Measurements from ENCODE around the gene EIF3L. TPM values are rescaled to one million over a fixed set of nuclear protein-coding genes. Genes with fewer than 3 reads are reported as not detected.

The EIF3L gene
- total RNA-seq, 1 donor from 2014 or later: 725 TPM

- Mint-ChIP-seq H3K36me3 (ENCODE audit: low read depth) (peaks cover 3% of the 10 kb centered on the region), H3K27me3 (ENCODE audit: low read depth) (no peaks in the 10 kb centered on the region), H3K27ac (ENCODE audit: unreplicated experiment) (no peak overlapping the region), H3K4me1 (no peaks in the 10 kb centered on the region), H3K4me3 (no peak overlapping the region), H3K9me3 (no peaks in the 10 kb centered on the region)
- no peak for TF ChIP-seq CTCF (conservative IDR thresholded peaks at IDR 0.05)
- DNase-seq (ENCODE audit: low read depth, low spot score): no peak
These were observed 76.5 kb downstream of the EIF3L start for GRCh38 chr22:37925767-37926166.

GRCh38 chr22:37926358-37926757, 77.1 kb downstream of the EIF3L start:
- no peak for DNase-seq (ENCODE audit: low read depth, low spot score)
- Mint-ChIP-seq H3K4me1 (no peaks in the 10 kb centered on the region), H3K27me3 (ENCODE audit: low read depth) (no peaks in the 10 kb centered on the region), H3K36me3 (ENCODE audit: low read depth) (peaks cover 3% of the 10 kb centered on the region), H3K4me3 (no peak overlapping the region), H3K27ac (ENCODE audit: unreplicated experiment) (no peak overlapping the region), H3K9me3 (no peaks in the 10 kb centered on the region)
- no peak for TF ChIP-seq CTCF (conservative IDR thresholded peaks at IDR 0.05)

GRCh38 chr22:37926771-37927636, 77.8 kb downstream of the EIF3L start:
- peaks cover 3% of the 10 kb centered on the region for H3K36me3 Mint-ChIP-seq (ENCODE audit: low read depth)
- no peaks in the 10 kb centered on the region for H3K4me1 Mint-ChIP-seq
- no peak for DNase-seq (ENCODE audit: low read depth, low spot score)
- H3K27me3 Mint-ChIP-seq (ENCODE audit: low read depth): no peaks in the 10 kb centered on the region
- no peak overlapping the region for H3K4me3 Mint-ChIP-seq
- no peak overlapping the region for H3K27ac Mint-ChIP-seq (ENCODE audit: unreplicated experiment)
- no peak for TF ChIP-seq CTCF (conservative IDR thresholded peaks at IDR 0.05)
- H3K9me3 Mint-ChIP-seq: no peaks in the 10 kb centered on the region

GRCh38 chr22:37927637-37927936, 78.4 kb downstream of the EIF3L start:
- Mint-ChIP-seq H3K9me3 (no peaks in the 10 kb centered on the region), H3K36me3 (ENCODE audit: low read depth) (peaks cover 3% of the 10 kb centered on the region), H3K4me3 (no peak overlapping the region), H3K27ac (ENCODE audit: unreplicated experiment) (no peak overlapping the region), H3K4me1 (no peaks in the 10 kb centered on the region), H3K27me3 (ENCODE audit: low read depth) (no peaks in the 10 kb centered on the region)
- DNase-seq (ENCODE audit: low read depth, low spot score): no peak
- no peak for TF ChIP-seq CTCF (conservative IDR thresholded peaks at IDR 0.05)

GRCh38 chr22:37929390-37929789, 80.2 kb downstream of the EIF3L start:
- no peaks in the 10 kb centered on the region for H3K27me3 Mint-ChIP-seq (ENCODE audit: low read depth)
- no peak for DNase-seq (ENCODE audit: low read depth, low spot score)
- no peak overlapping the region for H3K4me3 Mint-ChIP-seq
- no peaks in the 10 kb centered on the region for H3K9me3 Mint-ChIP-seq
- H3K27ac Mint-ChIP-seq (ENCODE audit: unreplicated experiment): no peak overlapping the region
- TF ChIP-seq CTCF (conservative IDR thresholded peaks at IDR 0.05): no peak
- peaks cover 8% of the 10 kb centered on the region for H3K4me1 Mint-ChIP-seq
- peaks cover 6% of the 10 kb centered on the region for H3K36me3 Mint-ChIP-seq (ENCODE audit: low read depth)

All from neural crest cell (in vitro differentiated cells).